HG03457 (cell line): ENCODE results near the gene TAF15.

Source experiments
- ATAC-seq: cut with Tn5 transposase; IDR thresholded peaks from one replicate; pipeline ENCODE4 v1.9.1; 2021; ENCODE audit warnings: moderate number of reproducible peaks; ENCODE audit not compliant: unreplicated experiment

Gene TAF15

GRCh38 chr17:35817196-35817595, 7.9 kb downstream of the TAF15 start:
- no peak for ATAC-seq

- ATAC-seq = no peak
Observed at GRCh38 chr17:35819455-35819854, 10.2 kb downstream of the TAF15 start.

GRCh38 chr17:35821308-35821707, 12.0 kb downstream of the TAF15 start:
- no peak for ATAC-seq

GRCh38 chr17:35825206-35825605, 15.9 kb downstream of the TAF15 start:
- no peak for ATAC-seq

GRCh38 chr17:35841101-35841500, 31.8 kb downstream of the TAF15 start:
- ATAC-seq = no peak

- ATAC-seq = no peak
Observed at GRCh38 chr17:35841505-35841904, 32.2 kb downstream of the TAF15 start.

GRCh38 chr17:35842239-35842638, 33.0 kb downstream of the TAF15 start:
- ATAC-seq = no peak

GRCh38 chr17:35843698-35844097, 34.4 kb downstream of the TAF15 start:
- no peak for ATAC-seq

GRCh38 chr17:35844547-35844946, 35.3 kb downstream of the TAF15 start:
- no peak for ATAC-seq

- no peak for ATAC-seq
Observed at GRCh38 chr17:35846055-35846809, 36.9 kb downstream of the TAF15 start.

- no peak for ATAC-seq
Observed at GRCh38 chr17:35847006-35847405, 37.7 kb downstream of the TAF15 start.

GRCh38 chr17:35847633-35848373, 38.5 kb downstream of the TAF15 start:
- no peak for ATAC-seq

- ATAC-seq = no peak
Observed at GRCh38 chr17:35849469-35850348, 40.4 kb downstream of the TAF15 start.

- no peak for ATAC-seq
Observed at GRCh38 chr17:35855965-35856364, 46.7 kb downstream of the TAF15 start.

- no peak for ATAC-seq
Observed at GRCh38 chr17:35856603-35857002, 47.3 kb downstream of the TAF15 start.

- ATAC-seq = no peak
Observed at GRCh38 chr17:35864853-35865252, 55.6 kb downstream of the TAF15 start.

- ATAC-seq = no peak
Observed at GRCh38 chr17:35865412-35866340, 56.4 kb downstream of the TAF15 start.

- no peak for ATAC-seq
Observed at GRCh38 chr17:35866341-35866950, 57.2 kb downstream of the TAF15 start.

GRCh38 chr17:35867574-35867973, 58.3 kb downstream of the TAF15 start:
- no peak for ATAC-seq

- no peak for ATAC-seq
Observed at GRCh38 chr17:35868737-35869136, 59.5 kb downstream of the TAF15 start, which contains the start of gene HEATR9. Gene HEATR9 (minus strand): TSS chr17:35868891. CDS start chr17:35868742, 149 bp downstream.
